Neutrophil (primary cell): Measurements from ENCODE around the gene DEPP1.

ENCODE experiments used
- H3K27ac ChIP-seq: fragments of 200-600 bp; sonication (generic); 2 replicates; pipeline ENCODE4 v1.5.1; 2016; ENCODE audit warnings: mild to moderate bottlenecking, moderate library complexity
- H3K27me3 ChIP-seq: fragments of 200-600 bp; sonication (generic); 2 replicates; pipeline ENCODE4 v1.6.0; 2016; ENCODE audit warnings: mild to moderate bottlenecking
- H3K36me3 ChIP-seq: fragments of 200-600 bp; sonication (generic); 2 replicates; pipeline ENCODE4 v1.5.1; 2017
- H3K4me1 ChIP-seq, 2 experiments: fragments of 200-600 bp in 1 of 2; sonication (generic) in 1 of 2; 1 replicate in 1 of 2; 2 replicates in 1 of 2; pipeline versions ENCODE4 v1.5.1 to v1.6.1; 2013 to 2016; ENCODE audit warnings: low read depth in 1 of 2, low read length in 1 of 2, mild to moderate bottlenecking in 1 of 2, moderate library complexity in 1 of 2; ENCODE audit not compliant: control insufficient read depth in 1 of 2, insufficient read depth in 1 of 2
- H3K4me3 ChIP-seq, 2 experiments: fragments of 200-600 bp in 1 of 2; sonication (generic) in 1 of 2; 1 replicate in 1 of 2; 2 replicates in 1 of 2; pipeline ENCODE4 v1.5.1; 2013 to 2016; ENCODE audit warnings: low read depth in 1 of 2, low read length in 1 of 2, mild to moderate bottlenecking in 1 of 2, moderate library complexity in 1 of 2
- H3K9me3 ChIP-seq: fragments of 200-600 bp; sonication (generic); 2 replicates; pipeline ENCODE4 v1.5.1; 2016
- CTCF ChIP-seq: fragments of 200-600 bp; sonication (generic); IDR thresholded peaks from 2 replicates; pipeline ENCODE4 v1.5.1; 2016; ENCODE audit warnings: antibody characterized with exemption

Gene DEPP1

GRCh38 chr10:45000138-45000751 lies 21.6 kb upstream of the DEPP1 start:
- no peak for TF ChIP-seq CTCF
- H3K27ac ChIP-seq = no peak overlapping the region

GRCh38 chr10:44998146-44998631 lies 19.6 kb upstream of the DEPP1 start:
- TF ChIP-seq CTCF = no peak
- Histone ChIP-seq H3K27ac (no peak overlapping the region), H3K4me1 (peaks cover 32 to 36% of the 10 kb centered on the region in 2 experiments), H3K27me3 (no peaks in the 10 kb centered on the region), H3K4me3 (no peak overlapping the region), H3K9me3 (no peaks in the 10 kb centered on the region), H3K36me3 (peaks cover 9% of the 10 kb centered on the region)

More at GRCh38 chr10:45000138-45000751, 21.6 kb upstream of the DEPP1 start:
- peak overlapping the region; percentile 65 to 67 for H3K4me3 ChIP-seq
- peaks cover 29 to 33% of the 10 kb centered on the region in 2 experiments for H3K4me1 ChIP-seq
- no peaks in the 10 kb centered on the region for H3K27me3 ChIP-seq
- H3K9me3 ChIP-seq = no peaks in the 10 kb centered on the region
- H3K36me3 ChIP-seq = no peaks in the 10 kb centered on the region

GRCh38 chr10:44997105-44997748 lies 18.6 kb upstream of the DEPP1 start:
- Histone ChIP-seq H3K27me3 (no peaks in the 10 kb centered on the region), H3K9me3 (no peaks in the 10 kb centered on the region), H3K27ac (no peak overlapping the region), H3K4me3 (no peak overlapping the region), H3K36me3 (peaks cover 18% of the 10 kb centered on the region), H3K4me1 (peaks cover 32 to 36% of the 10 kb centered on the region in 2 experiments)
- no peak for TF ChIP-seq CTCF

- Histone ChIP-seq H3K9me3 (no peaks in the 10 kb centered on the region), H3K27ac (no peak overlapping the region), H3K27me3 (no peaks in the 10 kb centered on the region), H3K4me3 (no peak overlapping the region), H3K4me1 (peaks cover 23 to 28% of the 10 kb centered on the region in 2 experiments), H3K36me3 (peaks cover 27% of the 10 kb centered on the region)
- TF ChIP-seq CTCF = no peak
Measured at GRCh38 chr10:44995914-44996669, 17.5 kb upstream of the DEPP1 start.

- Histone ChIP-seq H3K4me1 (peaks cover 23 to 26% of the 10 kb centered on the region in 2 experiments), H3K9me3 (no peaks in the 10 kb centered on the region), H3K4me3 (no peak overlapping the region), H3K36me3 (peaks cover 33% of the 10 kb centered on the region), H3K27ac (no peak overlapping the region), H3K27me3 (no peaks in the 10 kb centered on the region)
- TF ChIP-seq CTCF = no peak
Measured at GRCh38 chr10:44995581-44995913, 16.9 kb upstream of the DEPP1 start.
